ENCODE measurements around the gene ST8SIA6.

The ST8SIA6 gene

DNA sequence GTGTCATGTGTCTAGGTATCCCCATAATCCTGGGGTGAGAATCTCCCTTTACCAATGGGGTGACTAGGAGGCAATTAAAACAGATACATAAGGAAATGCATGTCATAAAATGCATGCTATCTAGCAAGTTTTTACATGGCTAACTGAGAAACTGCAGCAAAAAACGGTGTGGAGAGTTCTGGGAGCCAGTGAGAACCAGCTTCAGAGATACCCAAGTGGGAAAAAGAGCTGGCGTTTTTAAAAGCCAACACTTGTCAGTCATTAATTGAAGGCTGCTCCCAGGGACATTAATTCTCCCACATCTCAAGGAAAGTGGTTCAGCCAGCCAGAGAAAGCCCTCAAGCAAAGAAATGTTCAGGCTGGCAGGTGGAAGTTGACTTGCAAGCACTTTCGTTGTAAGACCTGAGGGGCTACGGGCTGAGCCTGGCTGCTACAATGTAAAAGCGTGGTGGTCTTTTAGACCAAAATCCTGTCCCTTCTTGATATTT is 28.1 kb downstream of the ST8SIA6 start:
- H3K27me3 ChIP-seq (ENCODE audit: control insufficient read depth, insufficient read depth, low read length), result no peaks in the 10 kb centered on the region
- peaks cover 7% of the 10 kb centered on the region; the same call in 1 of the 2 replicates for H3K4me1 ChIP-seq (ENCODE audit: control insufficient read depth, insufficient read depth, low read length)
- no peak overlapping the region for H3K9ac ChIP-seq (ENCODE audit: low read depth, low read length)
- H3K27ac ChIP-seq (ENCODE audit: low read depth, low read length), result no peak overlapping the region
- H3K9me3 ChIP-seq (ENCODE audit: control insufficient read depth, insufficient read depth, low read length), result no peaks in the 10 kb centered on the region
- no peaks in the 10 kb centered on the region for H3K36me3 ChIP-seq (ENCODE audit: control insufficient read depth, insufficient read depth, low read length)
- no peak overlapping the region for H3K4me3 ChIP-seq (ENCODE audit: low read depth, low read length)

DNA sequence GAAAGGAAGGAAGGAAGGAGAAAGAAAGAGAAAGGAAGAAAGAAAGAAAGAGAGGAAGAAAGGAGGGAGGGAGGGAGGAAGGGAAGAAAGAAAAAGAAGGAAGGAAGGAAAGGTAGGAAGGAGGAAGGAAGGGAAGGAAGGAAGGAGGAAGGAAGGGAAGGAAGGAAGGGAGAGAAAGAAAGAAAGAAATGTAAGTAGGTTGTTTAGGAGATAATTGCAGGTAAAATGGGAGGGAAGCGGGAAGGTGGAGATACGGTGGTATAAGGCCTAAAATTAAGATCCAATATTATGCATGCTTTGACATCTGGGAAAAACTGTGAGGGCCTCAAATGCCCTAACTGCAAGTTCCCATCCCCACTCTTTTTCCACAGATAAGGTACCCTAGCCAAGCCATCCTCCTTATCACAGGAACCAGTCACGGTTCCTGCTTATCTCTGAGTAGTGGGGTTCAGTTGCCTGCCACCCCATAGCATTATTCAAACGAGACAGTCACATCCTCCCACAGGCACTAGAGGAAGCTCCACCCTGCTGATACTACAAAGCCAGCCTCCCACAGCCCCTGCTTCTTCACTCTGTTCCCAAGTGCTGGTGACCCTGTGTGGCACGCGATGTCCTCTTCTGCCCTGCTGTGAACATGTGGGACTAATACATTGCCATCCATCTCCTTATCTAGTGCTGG is 28.7 kb downstream of the ST8SIA6 start:
- Histone ChIP-seq H3K36me3 (ENCODE audit: control insufficient read depth, insufficient read depth, low read length) (no peaks in the 10 kb centered on the region), H3K9ac (ENCODE audit: low read depth, low read length) (no peak overlapping the region), H3K27me3 (ENCODE audit: control insufficient read depth, insufficient read depth, low read length) (no peaks in the 10 kb centered on the region), H3K4me3 (ENCODE audit: low read depth, low read length) (no peak overlapping the region), H3K4me1 (ENCODE audit: control insufficient read depth, insufficient read depth, low read length) (peaks cover 3% of the 10 kb centered on the region; the same call in 1 of the 2 replicates), H3K27ac (ENCODE audit: low read depth, low read length) (no peak overlapping the region), H3K9me3 (ENCODE audit: control insufficient read depth, insufficient read depth, low read length) (no peaks in the 10 kb centered on the region)

DNA sequence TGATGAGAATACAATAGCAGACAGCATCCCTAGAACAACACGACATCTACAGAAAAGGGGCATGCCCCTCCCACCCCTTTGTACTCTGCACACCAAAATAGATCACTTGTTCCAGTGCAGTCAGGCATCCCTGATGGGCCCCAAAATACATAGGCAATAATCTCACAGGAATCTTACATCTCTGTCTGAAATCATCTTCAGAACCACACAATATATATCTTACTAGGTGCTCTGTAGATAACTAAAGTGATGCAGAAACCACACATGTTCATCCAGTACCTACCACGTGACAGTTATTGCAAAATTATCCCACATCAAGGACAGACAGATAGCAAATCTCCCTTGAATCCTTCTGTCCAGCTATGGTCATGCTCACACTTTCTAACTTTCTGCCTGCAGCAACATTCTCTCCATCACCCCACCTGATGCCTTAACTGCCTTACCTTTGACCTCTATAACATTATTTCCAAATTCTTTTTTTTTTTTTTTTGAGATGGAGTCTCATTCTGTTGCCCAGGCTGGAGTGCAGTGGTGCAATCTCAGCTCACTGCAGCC is 30.7 kb downstream of the ST8SIA6 start:
- Histone ChIP-seq H3K36me3 (ENCODE audit: control insufficient read depth, insufficient read depth, low read length) (no peaks in the 10 kb centered on the region), H3K9me3 (ENCODE audit: control insufficient read depth, insufficient read depth, low read length) (no peaks in the 10 kb centered on the region), H3K27ac (ENCODE audit: low read depth, low read length) (no peak overlapping the region), H3K4me1 (ENCODE audit: control insufficient read depth, insufficient read depth, low read length) (peaks cover 3% of the 10 kb centered on the region; the same call in 1 of the 2 replicates), H3K9ac (ENCODE audit: low read depth, low read length) (no peak overlapping the region), H3K4me3 (ENCODE audit: low read depth, low read length) (no peak overlapping the region), H3K27me3 (ENCODE audit: control insufficient read depth, insufficient read depth, low read length) (no peaks in the 10 kb centered on the region)

DNA sequence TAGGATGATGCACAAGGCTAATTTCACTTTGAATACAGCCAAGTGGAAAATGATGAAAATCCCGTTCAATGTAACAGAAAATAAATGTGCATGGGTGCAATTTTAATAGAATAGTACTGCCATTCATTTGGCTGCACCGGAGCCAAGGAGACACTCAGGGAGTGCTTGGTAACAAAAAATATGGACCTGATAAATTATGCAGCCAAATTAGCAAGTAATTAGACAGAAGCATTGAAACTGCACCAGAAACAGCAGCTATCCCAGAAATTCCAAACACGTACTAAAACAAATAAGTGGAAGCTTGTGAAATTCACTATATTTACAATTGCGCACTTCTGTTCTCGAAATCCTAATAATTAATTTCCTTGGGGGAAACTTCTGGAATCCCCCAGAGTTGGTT is 31.5 kb downstream of the ST8SIA6 start:
- H3K4me3 ChIP-seq (ENCODE audit: low read depth, low read length), result no peak overlapping the region
- H3K4me1 ChIP-seq (ENCODE audit: control insufficient read depth, insufficient read depth, low read length), result peaks cover under 1% of the 10 kb centered on the region; the same call in 1 of the 2 replicates
- H3K27ac ChIP-seq (ENCODE audit: low read depth, low read length), result no peak overlapping the region
- no peaks in the 10 kb centered on the region for H3K9me3 ChIP-seq (ENCODE audit: control insufficient read depth, insufficient read depth, low read length)
- H3K36me3 ChIP-seq (ENCODE audit: control insufficient read depth, insufficient read depth, low read length), result no peaks in the 10 kb centered on the region
- no peak overlapping the region for H3K9ac ChIP-seq (ENCODE audit: low read depth, low read length)
- H3K27me3 ChIP-seq (ENCODE audit: control insufficient read depth, insufficient read depth, low read length), result no peaks in the 10 kb centered on the region

DNA sequence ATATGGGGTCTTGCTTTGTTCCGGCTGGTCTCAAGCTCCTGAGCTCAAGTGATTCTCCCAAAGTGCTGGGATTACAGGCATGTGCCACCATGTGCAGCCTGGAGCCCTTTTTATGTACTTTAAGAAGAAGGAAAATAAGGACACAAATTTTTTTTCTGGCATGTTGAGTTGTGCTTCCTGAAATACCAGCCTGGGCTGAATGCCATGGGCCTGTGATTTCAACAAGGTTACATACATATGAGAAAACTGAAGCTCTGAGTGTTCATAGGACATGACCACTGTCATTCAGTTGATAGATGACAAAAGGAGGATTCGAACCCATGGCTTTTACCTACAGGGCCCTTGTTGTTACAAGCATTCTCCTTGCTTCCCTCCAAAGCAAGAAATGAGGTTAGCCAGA is 36.1 kb downstream of the ST8SIA6 start:
- Histone ChIP-seq H3K9ac (ENCODE audit: low read depth, low read length) (no peak overlapping the region), H3K9me3 (ENCODE audit: control insufficient read depth, insufficient read depth, low read length) (no peaks in the 10 kb centered on the region), H3K27me3 (ENCODE audit: control insufficient read depth, insufficient read depth, low read length) (no peaks in the 10 kb centered on the region), H3K4me3 (ENCODE audit: low read depth, low read length) (no peak overlapping the region), H3K36me3 (ENCODE audit: control insufficient read depth, insufficient read depth, low read length) (no peaks in the 10 kb centered on the region), H3K27ac (ENCODE audit: low read depth, low read length) (no peak overlapping the region), H3K4me1 (ENCODE audit: control insufficient read depth, insufficient read depth, low read length) (0 out of 2 replicates have a peak, but pooled peaks cover 3% of the 10 kb centered on the region)

DNA sequence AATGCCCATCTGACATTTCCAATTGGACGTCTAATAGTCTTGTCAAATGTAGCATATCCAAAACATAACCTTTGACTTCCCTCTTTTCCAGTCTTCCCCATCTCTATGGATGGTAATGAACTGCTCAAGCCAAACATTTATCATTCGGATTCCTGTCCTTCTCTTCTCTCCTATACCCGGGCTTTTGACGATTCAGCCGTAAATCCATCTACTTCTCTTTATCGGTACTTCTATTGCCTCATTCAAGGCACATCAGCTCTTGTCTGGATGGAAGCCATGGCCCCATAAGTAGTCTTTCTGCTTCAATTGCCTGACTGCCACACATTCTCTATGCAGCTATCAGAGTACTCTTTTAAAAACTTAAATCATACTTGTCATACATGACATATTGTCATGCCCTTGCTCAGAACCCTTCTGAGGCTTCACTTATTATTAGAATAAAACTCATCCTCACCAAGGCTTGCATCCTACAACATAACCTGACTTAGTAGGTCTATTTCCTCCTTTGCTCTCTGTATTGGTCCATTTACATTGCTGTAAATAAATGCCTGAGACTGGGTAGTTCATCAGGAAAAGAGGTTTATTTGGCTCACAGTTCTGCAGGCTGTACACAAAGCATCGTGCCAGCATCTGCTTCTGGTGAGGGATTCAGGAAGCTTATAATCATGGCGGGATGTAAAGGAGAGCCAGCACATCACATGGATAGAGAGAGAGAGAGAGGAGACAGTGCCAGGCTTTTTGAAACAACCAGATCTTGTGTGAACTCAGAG is 37.8 kb downstream of the ST8SIA6 start:
- H3K4me1 ChIP-seq (ENCODE audit: control insufficient read depth, insufficient read depth, low read length), result 0 out of 2 replicates have a peak, but pooled peaks cover 3% of the 10 kb centered on the region
- H3K27me3 ChIP-seq (ENCODE audit: control insufficient read depth, insufficient read depth, low read length), result no peaks in the 10 kb centered on the region
- H3K9me3 ChIP-seq (ENCODE audit: control insufficient read depth, insufficient read depth, low read length), result no peaks in the 10 kb centered on the region
- H3K27ac ChIP-seq (ENCODE audit: low read depth, low read length), result no peak overlapping the region
- H3K36me3 ChIP-seq (ENCODE audit: control insufficient read depth, insufficient read depth, low read length), result no peaks in the 10 kb centered on the region
- no peak overlapping the region for H3K4me3 ChIP-seq (ENCODE audit: low read depth, low read length)
- no peak overlapping the region for H3K9ac ChIP-seq (ENCODE audit: low read depth, low read length)

DNA sequence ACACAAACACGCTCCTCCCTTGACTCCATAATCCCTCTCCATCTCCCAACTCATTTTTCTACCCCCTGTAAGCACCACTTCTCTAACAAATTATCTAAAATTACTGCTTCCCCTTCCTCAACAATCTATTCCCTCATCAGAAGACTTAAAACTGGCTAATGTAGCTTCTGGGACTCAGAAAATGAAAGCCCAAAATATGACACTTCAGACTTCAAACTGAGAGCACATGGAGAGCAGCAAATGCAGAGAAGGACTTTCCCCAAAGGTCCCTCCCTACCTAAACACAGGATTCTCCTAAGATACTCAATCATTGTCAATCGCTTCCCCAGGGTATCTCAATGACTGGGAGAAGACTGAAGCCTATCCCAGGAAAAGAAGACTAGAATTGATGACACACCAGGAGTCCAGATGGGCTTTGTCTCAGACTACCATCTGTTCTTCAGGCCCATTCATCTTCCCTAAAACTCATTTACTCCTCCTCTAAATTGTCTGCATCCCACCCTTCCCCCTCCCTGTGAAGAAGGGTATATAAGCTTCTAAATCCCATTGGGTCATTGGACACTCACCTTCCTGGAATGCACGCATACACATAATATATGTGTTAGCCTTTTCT is 39.2 kb downstream of the ST8SIA6 start:
- H3K9me3 ChIP-seq (ENCODE audit: control insufficient read depth, insufficient read depth, low read length), result no peaks in the 10 kb centered on the region

DNA sequence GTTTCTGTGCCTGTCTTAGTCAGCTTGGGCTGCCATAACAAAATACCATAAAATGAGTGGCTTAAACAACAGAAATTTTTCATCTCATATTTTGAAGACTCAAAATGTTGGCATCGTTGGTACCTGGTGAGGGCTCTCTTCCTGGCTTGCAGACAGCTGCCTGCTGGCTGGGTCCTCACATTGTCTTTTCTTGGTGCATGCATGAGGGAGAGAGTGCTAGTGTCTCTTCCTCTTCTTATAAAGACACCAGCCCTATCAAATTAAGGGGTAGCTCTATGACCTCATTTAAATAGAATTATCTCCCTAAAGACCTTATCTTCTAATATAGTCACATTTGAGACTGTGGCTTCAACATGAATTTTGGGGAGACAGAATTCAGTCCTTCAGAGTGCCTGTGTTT is 39.9 kb downstream of the ST8SIA6 start:
- Histone ChIP-seq H3K27ac (ENCODE audit: low read depth, low read length) (no peak overlapping the region), H3K4me3 (ENCODE audit: low read depth, low read length) (no peak overlapping the region), H3K9me3 (ENCODE audit: control insufficient read depth, insufficient read depth, low read length) (no peaks in the 10 kb centered on the region), H3K27me3 (ENCODE audit: control insufficient read depth, insufficient read depth, low read length) (no peaks in the 10 kb centered on the region), H3K36me3 (ENCODE audit: control insufficient read depth, insufficient read depth, low read length) (no peaks in the 10 kb centered on the region), H3K4me1 (ENCODE audit: control insufficient read depth, insufficient read depth, low read length) (0 out of 2 replicates have a peak, but pooled peaks cover 3% of the 10 kb centered on the region), H3K9ac (ENCODE audit: low read depth, low read length) (no peak overlapping the region)

More for the DNA sequence above, 39.2 kb downstream of the ST8SIA6 start:
- no peak overlapping the region for H3K4me3 ChIP-seq (ENCODE audit: low read depth, low read length)
- H3K27me3 ChIP-seq (ENCODE audit: control insufficient read depth, insufficient read depth, low read length), result no peaks in the 10 kb centered on the region
- 0 out of 2 replicates have a peak, but pooled peaks cover 3% of the 10 kb centered on the region for H3K4me1 ChIP-seq (ENCODE audit: control insufficient read depth, insufficient read depth, low read length)
- H3K36me3 ChIP-seq (ENCODE audit: control insufficient read depth, insufficient read depth, low read length), result no peaks in the 10 kb centered on the region
- no peak overlapping the region for H3K27ac ChIP-seq (ENCODE audit: low read depth, low read length)
- H3K9ac ChIP-seq (ENCODE audit: low read depth, low read length), result no peak overlapping the region

DNA sequence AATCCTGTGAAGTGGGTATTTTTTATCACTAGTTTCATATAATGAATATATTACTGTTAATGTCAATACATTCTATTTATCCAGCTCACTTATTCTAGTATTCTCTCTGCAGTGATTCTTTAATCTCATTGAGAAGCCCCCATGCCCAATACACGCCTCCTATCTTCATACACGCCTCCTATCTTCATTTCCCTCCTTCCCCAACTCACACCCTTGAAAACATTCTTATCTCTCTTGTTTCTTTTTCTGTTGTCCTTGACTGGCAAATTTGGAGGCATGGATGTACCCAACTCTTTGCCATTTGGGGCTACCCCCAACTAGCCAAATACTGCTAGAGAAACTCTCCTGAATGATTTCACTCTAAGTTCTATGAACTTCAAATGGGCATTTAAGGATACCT is 40.5 kb downstream of the ST8SIA6 start:
- Histone ChIP-seq H3K4me1 (ENCODE audit: control insufficient read depth, insufficient read depth, low read length) (0 out of 2 replicates have a peak, but pooled peaks cover 3% of the 10 kb centered on the region), H3K4me3 (ENCODE audit: low read depth, low read length) (no peak overlapping the region), H3K27me3 (ENCODE audit: control insufficient read depth, insufficient read depth, low read length) (no peaks in the 10 kb centered on the region), H3K9ac (ENCODE audit: low read depth, low read length) (no peak overlapping the region), H3K27ac (ENCODE audit: low read depth, low read length) (no peak overlapping the region), H3K36me3 (ENCODE audit: control insufficient read depth, insufficient read depth, low read length) (no peaks in the 10 kb centered on the region), H3K9me3 (ENCODE audit: control insufficient read depth, insufficient read depth, low read length) (no peaks in the 10 kb centered on the region)

DNA sequence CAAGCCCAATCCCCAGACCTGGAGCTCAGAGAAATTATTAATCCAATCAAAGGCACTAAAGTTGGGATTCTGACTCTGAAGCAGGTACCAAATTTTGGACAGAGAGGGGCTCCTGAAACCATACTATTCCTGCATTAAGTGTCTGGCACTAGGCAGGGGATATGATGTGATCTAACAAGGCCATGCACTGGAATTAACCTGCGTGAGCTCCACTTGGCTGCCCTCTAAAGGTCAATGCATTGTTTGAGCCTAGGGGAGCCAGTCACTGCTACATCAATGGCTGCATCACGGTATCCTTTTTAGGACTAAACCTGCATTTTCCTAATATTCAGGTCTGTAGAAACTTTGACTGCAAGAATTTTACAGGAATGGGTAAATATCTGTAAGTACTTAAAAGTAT is 42.1 kb downstream of the ST8SIA6 start:
- H3K36me3 ChIP-seq (ENCODE audit: control insufficient read depth, insufficient read depth, low read length), result no peaks in the 10 kb centered on the region
- H3K9me3 ChIP-seq (ENCODE audit: control insufficient read depth, insufficient read depth, low read length), result no peaks in the 10 kb centered on the region
- H3K27me3 ChIP-seq (ENCODE audit: control insufficient read depth, insufficient read depth, low read length), result no peaks in the 10 kb centered on the region
- H3K27ac ChIP-seq (ENCODE audit: low read depth, low read length), result no peak overlapping the region
- no peaks in the 10 kb centered on the region for H3K4me1 ChIP-seq (ENCODE audit: control insufficient read depth, insufficient read depth, low read length)
- H3K4me3 ChIP-seq (ENCODE audit: low read depth, low read length), result no peak overlapping the region
- H3K9ac ChIP-seq (ENCODE audit: low read depth, low read length), result no peak overlapping the region
